Measurements from ENCODE around the gene BMAL1.

Gene BMAL1

GRCh38 chr11:13277768-13278608, at the start of gene BMAL1:
Gene BMAL1, plus strand, starts transcription at chr11:13277790. Its CDS starts 76,519 bp downstream, at chr11:13354309.
- H3K9me3 Mint-ChIP-seq = no peaks in the 10 kb centered on the region
- DNase-seq (ENCODE audit: low spot score in 2 of 2) (peak; percentile 44 to 66), ATAC-seq (ENCODE audit: low read depth) (peak; percentile 23)
- peaks cover 33% of the 10 kb centered on the region for H3K4me1 Mint-ChIP-seq
- peak within 1 kb of the TSS; percentile 90 for H3K4me3 Mint-ChIP-seq
- peak within 1 kb of the TSS; percentile 61 for H3K27ac Mint-ChIP-seq
- H3K27me3 Mint-ChIP-seq = peaks cover 2% of the 10 kb centered on the region
- H3K36me3 Mint-ChIP-seq = peaks cover 2% of the 10 kb centered on the region

- Mint-ChIP-seq H3K36me3 (no peaks in the 10 kb centered on the region), H3K27me3 (peaks cover 2% of the 10 kb centered on the region), H3K27ac (no peak overlapping the region), H3K4me1 (peaks cover 8% of the 10 kb centered on the region), H3K4me3 (no peak overlapping the region), H3K9me3 (no peaks in the 10 kb centered on the region)
- DNase-seq (ENCODE audit: low spot score in 2 of 2) (no peak), ATAC-seq (ENCODE audit: low read depth) (peak; percentile 62)
Measured at GRCh38 chr11:13228572-13228971, 49.0 kb upstream of the BMAL1 start.

- Mint-ChIP-seq H3K36me3 (no peaks in the 10 kb centered on the region), H3K9me3 (no peaks in the 10 kb centered on the region), H3K27ac (no peak overlapping the region), H3K27me3 (peaks cover 2% of the 10 kb centered on the region), H3K4me1 (peaks cover 8% of the 10 kb centered on the region), H3K4me3 (no peak overlapping the region)
- no peak for ATAC-seq (ENCODE audit: low read depth)
- no peak for DNase-seq (ENCODE audit: low spot score in 2 of 2)
Measured at GRCh38 chr11:13229136-13229535, 48.5 kb upstream of the BMAL1 start.

GRCh38 chr11:13229711-13230318, 47.8 kb upstream of the BMAL1 start:
- Mint-ChIP-seq H3K27ac (no peak overlapping the region), H3K27me3 (peaks cover 2% of the 10 kb centered on the region), H3K9me3 (no peaks in the 10 kb centered on the region), H3K36me3 (no peaks in the 10 kb centered on the region), H3K4me3 (no peak overlapping the region), H3K4me1 (peaks cover 8% of the 10 kb centered on the region)
- ATAC-seq (ENCODE audit: low read depth) (no peak), DNase-seq (ENCODE audit: low spot score in 2 of 2) (no peak)

- H3K4me1 Mint-ChIP-seq = peaks cover 8% of the 10 kb centered on the region
- no peak overlapping the region for H3K27ac Mint-ChIP-seq
- no peak overlapping the region for H3K4me3 Mint-ChIP-seq
- H3K27me3 Mint-ChIP-seq = peaks cover 6% of the 10 kb centered on the region
- no peaks in the 10 kb centered on the region for H3K36me3 Mint-ChIP-seq
- DNase-seq (ENCODE audit: low spot score in 2 of 2) (no peak), ATAC-seq (ENCODE audit: low read depth) (no peak)
- peaks cover 4% of the 10 kb centered on the region for H3K9me3 Mint-ChIP-seq
Measured at GRCh38 chr11:13233173-13233745, 44.3 kb upstream of the BMAL1 start.

GRCh38 chr11:13235895-13236294, 41.7 kb upstream of the BMAL1 start:
- peaks cover 4% of the 10 kb centered on the region for H3K9me3 Mint-ChIP-seq
- DNase-seq (ENCODE audit: low spot score in 2 of 2) (no peak), ATAC-seq (ENCODE audit: low read depth) (no peak)
- H3K4me1 Mint-ChIP-seq = peaks cover 3% of the 10 kb centered on the region
- no peak overlapping the region for H3K27ac Mint-ChIP-seq
- peaks cover 7% of the 10 kb centered on the region for H3K27me3 Mint-ChIP-seq
- H3K36me3 Mint-ChIP-seq = no peaks in the 10 kb centered on the region
- no peak overlapping the region for H3K4me3 Mint-ChIP-seq

- Mint-ChIP-seq H3K9me3 (peaks cover 4% of the 10 kb centered on the region), H3K27ac (no peak overlapping the region), H3K27me3 (peaks cover 7% of the 10 kb centered on the region), H3K36me3 (no peaks in the 10 kb centered on the region), H3K4me1 (peaks cover 3% of the 10 kb centered on the region), H3K4me3 (no peak overlapping the region)
- DNase-seq (ENCODE audit: low spot score in 2 of 2) = no peak
- no peak for ATAC-seq (ENCODE audit: low read depth)
Measured at GRCh38 chr11:13236626-13237025, 41.0 kb upstream of the BMAL1 start.

GRCh38 chr11:13237761-13238160, 39.8 kb upstream of the BMAL1 start:
- peaks cover 3% of the 10 kb centered on the region for H3K4me1 Mint-ChIP-seq
- no peak overlapping the region for H3K4me3 Mint-ChIP-seq
- no peak overlapping the region for H3K27ac Mint-ChIP-seq
- ATAC-seq (ENCODE audit: low read depth) (no peak), DNase-seq (ENCODE audit: low spot score in 2 of 2) (no peak)
- peaks cover 4% of the 10 kb centered on the region for H3K9me3 Mint-ChIP-seq
- peaks cover 7% of the 10 kb centered on the region for H3K27me3 Mint-ChIP-seq
- H3K36me3 Mint-ChIP-seq = no peaks in the 10 kb centered on the region

- peak; percentile 43 to 47 for DNase-seq (ENCODE audit: low spot score in 2 of 2)
- Mint-ChIP-seq H3K4me1 (peaks cover 3% of the 10 kb centered on the region), H3K36me3 (no peaks in the 10 kb centered on the region), H3K9me3 (peaks cover 4% of the 10 kb centered on the region), H3K27me3 (peaks cover 8% of the 10 kb centered on the region), H3K4me3 (no peak overlapping the region), H3K27ac (no peak overlapping the region)
- ATAC-seq (ENCODE audit: low read depth) = peak; percentile 70
Measured at GRCh38 chr11:13238879-13239514, 38.6 kb upstream of the BMAL1 start.

GRCh38 chr11:13242564-13242963, 35.0 kb upstream of the BMAL1 start:
- Mint-ChIP-seq H3K9me3 (no peaks in the 10 kb centered on the region), H3K27me3 (peaks cover 15% of the 10 kb centered on the region), H3K36me3 (no peaks in the 10 kb centered on the region), H3K27ac (no peak overlapping the region), H3K4me3 (no peak overlapping the region), H3K4me1 (peaks cover 3% of the 10 kb centered on the region)
- DNase-seq (ENCODE audit: low spot score in 2 of 2) = no peak
- no peak for ATAC-seq (ENCODE audit: low read depth)

GRCh38 chr11:13247606-13248296, 29.8 kb upstream of the BMAL1 start:
- H3K27me3 Mint-ChIP-seq = peaks cover 12% of the 10 kb centered on the region
- ATAC-seq (ENCODE audit: low read depth) = no peak

GRCh38 chr11:13249177-13249576, 28.4 kb upstream of the BMAL1 start:
- Mint-ChIP-seq H3K4me3 (no peak overlapping the region), H3K4me1 (no peaks in the 10 kb centered on the region)
- no peak for ATAC-seq (ENCODE audit: low read depth)

More at GRCh38 chr11:13247606-13248296, 29.8 kb upstream of the BMAL1 start:
- Mint-ChIP-seq H3K4me3 (no peak overlapping the region), H3K36me3 (no peaks in the 10 kb centered on the region), H3K27ac (no peak overlapping the region), H3K4me1 (no peaks in the 10 kb centered on the region), H3K9me3 (no peaks in the 10 kb centered on the region)
- DNase-seq (ENCODE audit: low spot score in 2 of 2) = no peak

GRCh38 chr11:13249992-13250391, 27.6 kb upstream of the BMAL1 start:
- H3K4me3 Mint-ChIP-seq = no peak overlapping the region
- H3K27ac Mint-ChIP-seq = no peak overlapping the region
- DNase-seq (ENCODE audit: low spot score in 2 of 2) (no peak), ATAC-seq (ENCODE audit: low read depth) (no peak)
- no peaks in the 10 kb centered on the region for H3K4me1 Mint-ChIP-seq
- peaks cover 8% of the 10 kb centered on the region for H3K27me3 Mint-ChIP-seq
- H3K36me3 Mint-ChIP-seq = no peaks in the 10 kb centered on the region
- no peaks in the 10 kb centered on the region for H3K9me3 Mint-ChIP-seq

More at GRCh38 chr11:13249177-13249576, 28.4 kb upstream of the BMAL1 start:
- Mint-ChIP-seq H3K9me3 (no peaks in the 10 kb centered on the region), H3K27me3 (peaks cover 10% of the 10 kb centered on the region), H3K27ac (no peak overlapping the region), H3K36me3 (no peaks in the 10 kb centered on the region)
- DNase-seq (ENCODE audit: low spot score in 2 of 2) = no peak
